ENCODE results near the gene RRM2. TPM values are rescaled to one million over a fixed set of nuclear protein-coding genes. Genes with fewer than 3 reads are reported as not detected.

The RRM2 gene
- total RNA-seq, 1 experiment from 2014 or later, result 330 TPM

DNA sequence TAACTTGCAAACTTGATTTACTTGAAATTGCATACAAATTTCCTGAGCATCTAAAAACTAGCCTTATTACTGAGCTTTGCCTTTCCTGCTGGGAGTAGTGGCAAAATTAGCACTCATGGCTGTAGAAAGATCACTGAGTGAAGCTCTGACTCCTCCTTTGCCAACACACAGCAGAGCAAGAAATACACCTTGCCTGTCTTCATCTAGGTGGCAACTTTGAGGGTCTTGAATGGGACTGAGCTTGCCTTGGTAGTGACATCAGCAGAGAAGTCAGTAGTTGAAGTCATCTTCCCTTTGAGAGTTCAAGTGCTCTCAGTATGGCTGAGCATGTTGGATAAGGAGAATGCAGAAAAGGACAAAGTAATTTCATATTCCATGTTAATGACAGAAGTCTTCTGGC is 5.9 kb downstream of the RRM2 start:
- Histone ChIP-seq H3K79me2 (ENCODE audit: insufficient read depth, low read length) (peaks cover 96% of the 10 kb centered on the region), H3K9me3 (ENCODE audit: control insufficient read depth in 1 of 2, insufficient read depth in 1 of 2, low read depth in 1 of 2, low read length in 2 of 2) (no peaks in the 10 kb centered on the region), H3K27me3 (ENCODE audit: insufficient read depth, low read length) (no peaks in the 10 kb centered on the region), H2AFZ (ENCODE audit: low read depth, low read length, poor library complexity, severe bottlenecking) (no peak overlapping the region), H3K4me1 (ENCODE audit: control insufficient read depth in 1 of 2, insufficient read depth in 2 of 2, low read length in 2 of 2) (peaks cover 10 to 19% of the 10 kb centered on the region in 2 experiments; a peak in 3 of 4 replicates), H3K9me2 (ENCODE audit: insufficient read depth) (no peaks in the 10 kb centered on the region), H3K36me3 (ENCODE audit: control insufficient read depth in 1 of 2, insufficient read depth in 2 of 2, low read length in 2 of 2) (peaks cover 29 to 77% of the 10 kb centered on the region in 2 experiments), H3K4me3 (replicated peaks in 1 of 2; ENCODE audit: low read depth in 1 of 2, low read length in 2 of 2) (no peak overlapping the region), H4K20me1 (ENCODE audit: insufficient read depth) (peaks cover 34% of the 10 kb centered on the region; the same call in 1 of the 2 replicates), H3K27ac (ENCODE audit: low read depth, low read length) (no peak overlapping the region), H3K4me2 (ENCODE audit: low read length) (no peak overlapping the region), H3K9ac (ENCODE audit: low read length) (no peak overlapping the region; the same call in 1 of the 2 replicates)
- intact Hi-C loops (cut with micrococcal nuclease), result loop anchor here (10.0 kb wide), 1 partner anchor 176 kb away; the partner anchor contains the start of gene HPCAL1
- ChIA-PET RAD21 (ENCODE audit: low non-redundant PET in 1 of 2, low total read pairs in 2 of 2, uncharacterized antibody in 2 of 2, unreplicated experiment in 2 of 2) (no interaction called here), CTCF (interaction anchor here (0.7 to 2.4 kb wide), 2 partner anchors 12 to 281 kb away, joined by 3 to 7 read pairs; no protein-coding TSS in a partner anchor), POLR2A (no interaction called here)
- DNase-seq (ENCODE audit: low read depth, low spot score) (no peak), ATAC-seq (no peak)
- no TSS peak for BruUV-seq (replicated peaks)
- no peak for TF ChIP-seq ELF1 (IDR thresholded peaks at IDR 0.05; ENCODE audit: borderline replicate concordance, low read depth)
- no peak for TF ChIP-seq TCF7L2 (IDR thresholded peaks at IDR 0.05; ENCODE audit: borderline replicate concordance, extremely low read depth, insufficient read depth, insufficient read length)
- TF ChIP-seq SRF (IDR thresholded peaks at IDR 0.05; ENCODE audit: low read depth), result no peak
- TF ChIP-seq, protein P1, sequence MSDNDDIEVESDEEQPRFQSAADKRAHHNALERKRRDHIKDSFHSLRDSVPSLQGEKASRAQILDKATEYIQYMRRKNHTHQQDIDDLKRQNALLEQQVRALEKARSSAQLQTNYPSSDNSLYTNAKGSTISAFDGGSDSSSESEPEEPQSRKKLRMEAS (IDR thresholded peaks at IDR 0.05), result no peak
- no peak for TF ChIP-seq ZFX (IDR thresholded peaks at IDR 0.05)
- TF ChIP-seq, protein P2, sequence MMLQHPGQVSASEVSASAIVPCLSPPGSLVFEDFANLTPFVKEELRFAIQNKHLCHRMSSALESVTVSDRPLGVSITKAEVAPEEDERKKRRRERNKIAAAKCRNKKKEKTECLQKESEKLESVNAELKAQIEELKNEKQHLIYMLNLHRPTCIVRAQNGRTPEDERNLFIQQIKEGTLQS (IDR thresholded peaks at IDR 0.05), result no peak
- no peak for TF ChIP-seq YY1 (IDR thresholded peaks at IDR 0.05; ENCODE audit: extremely low read depth, insufficient replicate concordance, low read depth, low read length)
- TF ChIP-seq, protein P3, sequence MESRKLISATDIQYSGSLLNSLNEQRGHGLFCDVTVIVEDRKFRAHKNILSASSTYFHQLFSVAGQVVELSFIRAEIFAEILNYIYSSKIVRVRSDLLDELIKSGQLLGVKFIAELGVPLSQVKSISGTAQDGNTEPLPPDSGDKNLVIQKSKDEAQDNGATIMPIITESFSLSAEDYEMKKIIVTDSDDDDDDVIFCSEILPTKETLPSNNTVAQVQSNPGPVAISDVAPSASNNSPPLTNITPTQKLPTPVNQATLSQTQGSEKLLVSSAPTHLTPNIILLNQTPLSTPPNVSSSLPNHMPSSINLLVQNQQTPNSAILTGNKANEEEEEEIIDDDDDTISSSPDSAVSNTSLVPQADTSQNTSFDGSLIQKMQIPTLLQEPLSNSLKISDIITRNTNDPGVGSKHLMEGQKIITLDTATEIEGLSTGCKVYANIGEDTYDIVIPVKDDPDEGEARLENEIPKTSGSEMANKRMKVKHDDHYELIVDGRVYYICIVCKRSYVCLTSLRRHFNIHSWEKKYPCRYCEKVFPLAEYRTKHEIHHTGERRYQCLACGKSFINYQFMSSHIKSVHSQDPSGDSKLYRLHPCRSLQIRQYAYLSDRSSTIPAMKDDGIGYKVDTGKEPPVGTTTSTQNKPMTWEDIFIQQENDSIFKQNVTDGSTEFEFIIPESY (IDR thresholded peaks at IDR 0.05; ENCODE audit: extremely low read depth, insufficient replicate concordance, low read length), result no peak
- TF ChIP-seq ZNF274 (IDR thresholded peaks at IDR 0.05; ENCODE audit: low read depth, low read length), result no peak

All from HCT116 (cell line).